ENCODE data around the gene CARD18. TPM values are rescaled to one million over a fixed set of nuclear protein-coding genes. Genes with fewer than 3 reads are reported as not detected.

CARD18 gene, protein sequence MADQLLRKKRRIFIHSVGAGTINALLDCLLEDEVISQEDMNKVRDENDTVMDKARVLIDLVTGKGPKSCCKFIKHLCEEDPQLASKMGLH
- total RNA-seq: not detected
- polyA plus RNA-seq (2013, experiment 1 of 2): not detected
- not detected for polyA plus RNA-seq (2013, experiment 2 of 2)
- 0 to 0.08 (median 0) reads per million in 172 experiments for total RNA-seq

DNA sequence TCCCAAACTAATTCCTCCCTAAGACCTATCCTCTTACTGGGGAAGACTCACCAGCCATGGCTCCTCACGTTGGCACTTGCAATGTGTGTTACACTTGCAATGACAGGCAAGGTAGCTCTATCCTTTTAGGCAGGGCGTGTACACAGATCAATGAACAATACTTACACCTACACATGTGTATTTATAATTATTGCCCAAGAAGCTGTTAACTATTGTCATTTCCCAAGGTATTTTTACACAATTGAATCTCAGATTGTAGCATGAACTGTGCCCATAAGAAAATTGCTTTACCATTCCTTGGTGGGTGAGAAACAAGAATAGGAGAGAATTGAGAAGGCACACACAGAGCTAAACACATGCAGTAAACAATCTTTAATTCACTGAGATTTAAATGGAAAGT is at the start of gene CARD18:
CARD18 (minus strand) TSS at position 101 of the 400 bp plus-strand sequence; CDS start at position 58, 43 bp downstream.
- CTCF ChIA-PET: no interaction called here
- no peaks in the 10 kb centered on the region for H3K4me1 Mint-ChIP-seq (ENCODE audit: low read depth)
- H3K27ac Mint-ChIP-seq: no peak within 1 kb of the TSS
- no peak within 1 kb of the TSS for H3K4me3 Mint-ChIP-seq
- Histone ChIP-seq H3K36me3 (ENCODE audit: insufficient read depth, low read length) (no peaks in the 10 kb centered on the region), H3K9me3 (ENCODE audit: control insufficient read depth in 1 of 2, insufficient read depth in 1 of 2, low read length in 2 of 2) (no peaks in the 10 kb centered on the region), H3K27me3 (ENCODE audit: control insufficient read depth in 1 of 2, insufficient read depth in 2 of 2, low read length in 2 of 2) (no peaks in the 10 kb centered on the region), H3K4me1 (ENCODE audit: insufficient read depth, low read length) (no peaks in the 10 kb centered on the region), H3K4me3 (ENCODE audit: low read length) (no peak within 1 kb of the TSS), H3K27ac (ENCODE audit: low read depth in 1 of 2, low read length in 2 of 2) (no peak within 1 kb of the TSS)
- TF ChIP-seq, protein P1, sequence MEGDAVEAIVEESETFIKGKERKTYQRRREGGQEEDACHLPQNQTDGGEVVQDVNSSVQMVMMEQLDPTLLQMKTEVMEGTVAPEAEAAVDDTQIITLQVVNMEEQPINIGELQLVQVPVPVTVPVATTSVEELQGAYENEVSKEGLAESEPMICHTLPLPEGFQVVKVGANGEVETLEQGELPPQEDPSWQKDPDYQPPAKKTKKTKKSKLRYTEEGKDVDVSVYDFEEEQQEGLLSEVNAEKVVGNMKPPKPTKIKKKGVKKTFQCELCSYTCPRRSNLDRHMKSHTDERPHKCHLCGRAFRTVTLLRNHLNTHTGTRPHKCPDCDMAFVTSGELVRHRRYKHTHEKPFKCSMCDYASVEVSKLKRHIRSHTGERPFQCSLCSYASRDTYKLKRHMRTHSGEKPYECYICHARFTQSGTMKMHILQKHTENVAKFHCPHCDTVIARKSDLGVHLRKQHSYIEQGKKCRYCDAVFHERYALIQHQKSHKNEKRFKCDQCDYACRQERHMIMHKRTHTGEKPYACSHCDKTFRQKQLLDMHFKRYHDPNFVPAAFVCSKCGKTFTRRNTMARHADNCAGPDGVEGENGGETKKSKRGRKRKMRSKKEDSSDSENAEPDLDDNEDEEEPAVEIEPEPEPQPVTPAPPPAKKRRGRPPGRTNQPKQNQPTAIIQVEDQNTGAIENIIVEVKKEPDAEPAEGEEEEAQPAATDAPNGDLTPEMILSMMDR (IDR thresholded peaks at IDR 0.05): no peak
- no peaks in the 10 kb centered on the region for H3K27me3 Mint-ChIP-seq
- no peaks in the 10 kb centered on the region for H3K9me3 Mint-ChIP-seq
- intact Hi-C loops (cut with DNase I, micrococcal nuclease): no loop called here
- ATAC-seq (ENCODE audit: poor library complexity) (no peak), DNase-seq (no peak)
- POLR2A ChIA-PET: no interaction called here
- H3K36me3 Mint-ChIP-seq (ENCODE audit: low read depth): no peaks in the 10 kb centered on the region

- intact Hi-C loops (cut with DNase I, micrococcal nuclease): no loop called here
- ATAC-seq (ENCODE audit: poor library complexity) (no peak), DNase-seq (no peak)
- no peaks in the 10 kb centered on the region for H3K4me1 ChIP-seq (ENCODE audit: insufficient read depth, low read length)
- Mint-ChIP-seq H3K4me1 (ENCODE audit: low read depth) (no peaks in the 10 kb centered on the region), H3K36me3 (ENCODE audit: low read depth) (no peaks in the 10 kb centered on the region), H3K27me3 (peaks cover 26% of the 10 kb centered on the region), H3K27ac (no peak overlapping the region), H3K9me3 (no peaks in the 10 kb centered on the region), H3K4me3 (no peak overlapping the region)
- no peaks in the 10 kb centered on the region for H3K36me3 ChIP-seq (ENCODE audit: insufficient read depth, low read length)
- ChIA-PET CTCF (no interaction called here), POLR2A (no interaction called here)
- no peak overlapping the region for H3K27ac ChIP-seq (ENCODE audit: low read depth in 1 of 2, low read length in 2 of 2)
- TF ChIP-seq, protein P1 (IDR thresholded peaks at IDR 0.05): no peak
- H3K27me3 ChIP-seq (ENCODE audit: control insufficient read depth in 1 of 2, insufficient read depth in 2 of 2, low read length in 2 of 2): peaks cover 0 to 4% of the 10 kb centered on the region in 2 experiments
- no peak overlapping the region for H3K4me3 ChIP-seq (ENCODE audit: low read length)
- H3K9me3 ChIP-seq (ENCODE audit: control insufficient read depth in 1 of 2, insufficient read depth in 1 of 2, low read length in 2 of 2): no peaks in the 10 kb centered on the region
These were observed 44.4 kb upstream of the CARD18 start for GRCh38 chr11:105183987-105184386.

DNA sequence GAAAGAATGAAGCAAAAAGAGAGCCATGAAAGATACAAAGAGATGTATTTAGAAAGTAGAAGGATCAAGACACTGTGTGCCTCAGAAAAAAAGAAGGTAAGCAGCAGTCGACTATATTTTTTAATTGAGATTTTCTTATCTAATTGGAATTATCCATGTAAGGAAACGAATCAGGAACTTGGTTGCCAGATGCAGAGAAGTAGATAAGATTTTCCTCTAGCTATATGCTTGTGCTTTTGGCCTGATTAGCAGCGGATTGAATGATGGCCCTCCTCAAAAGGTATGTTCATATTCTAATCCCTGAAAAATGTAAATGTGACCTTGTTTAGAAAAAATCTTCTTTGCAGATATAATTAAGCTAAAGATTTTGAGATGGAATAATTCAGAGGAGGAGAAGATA is 43.9 kb upstream of the CARD18 start:
- no peaks in the 10 kb centered on the region for H3K4me1 Mint-ChIP-seq (ENCODE audit: low read depth)
- intact Hi-C loops (cut with DNase I, micrococcal nuclease): no loop called here
- H3K9me3 ChIP-seq (ENCODE audit: control insufficient read depth in 1 of 2, insufficient read depth in 1 of 2, low read length in 2 of 2): no peaks in the 10 kb centered on the region
- H3K4me1 ChIP-seq (ENCODE audit: insufficient read depth, low read length): no peaks in the 10 kb centered on the region
- DNase-seq (no peak), ATAC-seq (ENCODE audit: poor library complexity) (no peak)
- no peak overlapping the region for H3K4me3 ChIP-seq (ENCODE audit: low read length)
- peaks cover 31% of the 10 kb centered on the region for H3K27me3 Mint-ChIP-seq
- H3K27ac ChIP-seq (ENCODE audit: low read depth in 1 of 2, low read length in 2 of 2): no peak overlapping the region
- TF ChIP-seq, protein P1 (IDR thresholded peaks at IDR 0.05): no peak
- peaks cover 0 to 4% of the 10 kb centered on the region in 2 experiments for H3K27me3 ChIP-seq (ENCODE audit: control insufficient read depth in 1 of 2, insufficient read depth in 2 of 2, low read length in 2 of 2)
- no peaks in the 10 kb centered on the region for H3K9me3 Mint-ChIP-seq
- no peaks in the 10 kb centered on the region for H3K36me3 Mint-ChIP-seq (ENCODE audit: low read depth)
- CTCF ChIA-PET: no interaction called here
- no peaks in the 10 kb centered on the region for H3K36me3 ChIP-seq (ENCODE audit: insufficient read depth, low read length)
- H3K4me3 Mint-ChIP-seq: no peak overlapping the region
- H3K27ac Mint-ChIP-seq: no peak overlapping the region
- POLR2A ChIA-PET: no interaction called here
